NCI-H187 treated with DMSO at 0.1 percent for 48 hours (cell line): Measurements from ENCODE around the gene SBF2.
"Not testable (repeated sequence)": the region's sequence is repeated elsewhere in the genome, so short reads cannot be mapped to it uniquely, and the experiment has no call there.

ENCODE experiments used
- DNase-seq: peaks from one replicate; lab custom pipeline; 2025; lab: John Stamatoyannopoulos, UW

SBF2 gene

GRCh38 chr11:10265936-10266335, 28.1 kb downstream of the SBF2 start:
- DNase-seq = no peak

- DNase-seq = not testable (repeated sequence)
These were observed 29.3 kb downstream of the SBF2 start for GRCh38 chr11:10264716-10265115.

DNA sequence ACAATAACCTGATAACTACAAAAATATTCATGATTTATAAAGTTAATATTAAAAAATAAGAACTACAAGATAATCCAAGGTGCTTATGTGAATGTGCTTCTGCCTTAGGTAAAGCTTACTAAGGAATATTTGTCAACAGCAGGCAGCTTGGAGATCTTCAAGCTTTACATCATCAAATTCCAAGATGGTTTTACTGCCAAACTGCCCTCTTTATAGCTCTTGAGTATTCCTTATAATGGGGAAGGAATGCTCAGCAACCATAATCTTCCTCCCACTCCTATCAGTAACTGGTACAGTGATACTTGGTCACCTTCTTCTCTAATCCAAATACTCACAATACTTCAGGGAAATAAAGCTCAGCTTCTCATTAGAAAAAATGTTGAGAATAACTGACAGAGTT, 30.1 kb downstream of the SBF2 start:
- no peak for DNase-seq

DNA sequence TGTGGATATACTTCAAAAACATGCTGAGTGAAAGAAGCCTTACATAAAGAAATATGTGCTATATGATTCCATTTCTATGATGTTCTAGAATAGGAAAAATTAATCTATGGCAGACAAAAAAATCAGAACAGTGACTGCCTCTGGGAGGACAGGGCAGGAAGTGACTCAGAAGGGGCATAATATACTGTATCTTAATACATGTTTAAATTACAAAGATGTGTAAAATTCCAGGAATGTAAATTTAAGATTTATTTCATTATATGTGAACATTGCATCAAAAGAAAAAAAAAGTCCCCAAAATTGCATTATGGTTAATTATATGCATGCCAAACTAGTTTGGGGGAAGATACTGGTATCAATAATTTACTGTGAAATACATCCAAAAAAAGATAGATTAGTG, 32.2 kb downstream of the SBF2 start:
- DNase-seq = no peak

- no peak for DNase-seq
These were observed 36.5 kb downstream of the SBF2 start for GRCh38 chr11:10257478-10257877.

DNA sequence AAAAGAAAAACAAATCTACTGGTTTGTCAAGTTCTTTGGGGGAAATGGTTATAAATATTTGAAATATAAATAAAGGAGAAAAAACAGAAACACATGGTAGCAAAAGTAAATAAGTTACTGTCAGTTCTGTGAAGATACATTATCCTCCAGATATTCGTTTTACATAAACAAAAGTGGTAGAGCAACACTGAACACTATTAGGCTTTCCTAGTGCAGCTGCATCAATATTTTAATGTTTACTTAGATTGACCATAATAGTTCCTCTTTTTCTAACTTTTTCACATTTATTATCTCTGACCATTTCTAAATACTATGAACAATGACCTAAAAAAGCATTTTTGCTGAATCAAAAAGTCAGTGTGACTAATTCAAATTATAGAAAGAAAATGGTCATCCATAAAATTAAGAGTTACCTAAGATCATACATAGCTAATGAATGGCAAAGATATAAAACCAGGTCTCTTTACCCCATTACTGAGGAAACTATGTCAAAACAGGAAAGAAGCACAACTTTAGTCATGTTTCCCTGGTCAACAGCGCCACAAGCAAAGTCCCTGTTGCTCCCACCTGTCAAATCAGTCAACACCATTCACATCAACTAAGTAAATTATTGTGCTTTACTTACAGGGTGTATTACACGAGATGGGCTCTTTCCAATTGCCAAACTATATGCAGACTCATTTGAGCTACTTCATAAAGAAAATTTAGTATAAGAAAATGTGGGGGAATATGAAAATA, 38.5 kb downstream of the SBF2 start:
- no peak for DNase-seq

DNA sequence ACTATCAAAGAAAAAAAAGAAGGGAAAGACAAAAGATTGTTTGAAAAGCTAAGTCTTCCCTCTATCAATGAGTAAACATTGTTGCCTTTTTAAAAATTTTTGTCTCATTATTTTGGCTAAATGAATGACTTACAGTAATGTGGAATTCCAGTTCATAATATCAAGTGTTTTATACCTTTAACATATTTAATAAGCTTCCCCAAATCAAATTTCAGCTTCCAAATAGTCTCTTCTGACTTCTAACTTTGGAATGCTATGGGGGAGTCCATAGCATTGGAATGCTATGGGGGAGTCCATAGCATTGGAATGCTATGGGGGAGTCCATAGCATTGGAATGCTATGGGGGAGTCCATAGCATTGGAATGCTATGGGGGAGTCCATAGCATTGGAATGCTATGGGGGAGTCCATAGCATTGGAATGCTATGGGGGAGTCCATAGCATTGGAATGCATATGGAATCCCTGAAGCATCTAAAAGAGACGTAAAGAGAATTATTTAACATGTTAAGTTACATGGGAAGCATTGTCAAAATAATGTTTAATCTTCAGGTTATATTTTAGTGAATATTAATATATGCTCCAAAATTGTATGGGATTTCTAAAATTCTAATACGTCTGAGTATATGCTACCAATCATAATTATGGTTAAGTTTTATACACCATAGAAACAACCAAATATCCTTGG, 44.4 kb downstream of the SBF2 start:
- not testable (repeated sequence) for DNase-seq

DNA sequence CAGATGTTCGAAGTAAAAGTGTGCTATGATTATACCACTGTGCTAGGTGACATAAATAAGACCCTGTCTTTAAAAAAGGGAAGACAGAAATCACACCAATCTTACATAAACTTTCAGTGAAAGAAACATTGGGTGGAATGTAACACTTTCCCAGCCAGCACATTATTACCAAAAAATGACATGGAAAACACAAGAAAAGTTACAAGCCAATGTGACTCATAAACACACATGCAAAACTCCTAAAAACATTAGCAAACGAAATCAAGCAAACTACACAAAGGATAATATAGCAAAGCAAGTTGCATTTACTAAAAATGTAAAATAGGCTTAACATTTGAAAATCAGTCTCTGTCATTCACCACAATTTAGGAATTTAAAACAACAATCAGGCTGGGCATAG, 47.0 kb downstream of the SBF2 start:
- no peak for DNase-seq

DNA sequence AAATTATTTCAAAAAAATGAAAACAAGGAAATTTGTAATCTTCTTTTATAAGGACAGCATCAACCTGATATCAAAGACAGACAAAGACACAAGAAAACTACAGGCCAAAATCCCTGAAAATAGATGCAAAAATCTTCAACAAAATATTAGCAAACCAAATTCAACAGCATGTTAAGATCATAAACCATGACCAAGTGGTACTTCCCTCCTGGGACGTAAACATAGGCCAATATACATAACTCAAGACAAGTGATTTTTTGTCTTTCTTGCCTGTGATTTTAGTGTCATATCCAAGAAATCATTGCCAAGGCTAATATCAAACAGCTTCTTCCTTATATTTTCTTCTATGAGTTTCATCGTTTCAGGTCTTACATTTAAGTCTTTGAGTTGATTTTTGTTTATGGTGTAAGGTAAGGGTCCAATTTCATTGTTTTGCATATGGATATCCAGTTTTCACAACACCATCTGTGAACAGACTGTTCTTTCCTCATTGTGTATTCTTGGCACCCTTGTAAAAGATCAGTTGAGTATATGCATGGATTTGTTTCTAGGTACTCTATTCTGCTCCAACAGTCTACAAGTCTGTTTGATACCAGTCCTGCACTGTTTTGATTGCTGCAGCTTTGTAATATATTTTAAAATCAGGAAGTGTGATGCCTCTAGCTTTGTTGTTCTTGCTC, 50.0 kb downstream of the SBF2 start:
- no peak for DNase-seq

GRCh38 chr11:10236840-10237239, 57.2 kb downstream of the SBF2 start:
- no peak for DNase-seq

DNA sequence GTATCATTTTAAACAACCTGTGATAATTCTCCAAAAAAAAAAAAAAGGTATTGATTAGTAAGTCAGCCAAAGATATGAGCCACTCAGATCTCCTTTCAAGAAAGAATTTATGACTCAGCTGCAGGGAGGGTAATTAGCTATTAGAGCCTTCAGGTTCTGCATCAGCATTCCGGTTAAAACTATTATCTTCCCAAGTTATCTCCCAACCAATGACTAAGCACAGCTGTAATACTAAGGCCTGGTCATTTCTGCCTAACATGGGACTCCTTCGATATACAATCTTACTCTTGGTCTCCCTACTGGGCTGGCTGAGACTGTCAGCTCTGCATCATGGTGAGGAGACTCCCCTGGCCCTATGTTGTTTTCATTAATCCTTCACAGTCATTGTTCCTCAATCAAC, 60.4 kb downstream of the SBF2 start:
- no peak for DNase-seq

DNA sequence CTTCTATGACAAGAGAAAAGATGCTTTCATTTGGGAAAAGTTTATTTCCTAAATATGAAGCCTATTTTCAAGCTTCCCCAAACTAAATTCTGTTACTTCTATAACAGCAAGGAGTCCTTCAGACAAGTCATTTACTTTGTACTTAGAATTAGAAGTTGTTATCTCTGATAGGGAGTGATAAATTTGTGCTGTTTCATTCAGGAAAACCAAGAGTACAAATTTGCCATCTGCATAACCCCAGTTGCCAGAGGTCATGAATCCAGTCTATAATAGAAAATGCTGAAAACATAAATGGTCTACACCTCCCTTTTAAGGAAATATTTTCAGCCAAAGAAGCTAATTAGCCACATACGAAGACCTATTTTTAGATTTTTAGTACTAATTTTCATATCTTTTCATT, 61.3 kb downstream of the SBF2 start:
- no peak for DNase-seq

DNA sequence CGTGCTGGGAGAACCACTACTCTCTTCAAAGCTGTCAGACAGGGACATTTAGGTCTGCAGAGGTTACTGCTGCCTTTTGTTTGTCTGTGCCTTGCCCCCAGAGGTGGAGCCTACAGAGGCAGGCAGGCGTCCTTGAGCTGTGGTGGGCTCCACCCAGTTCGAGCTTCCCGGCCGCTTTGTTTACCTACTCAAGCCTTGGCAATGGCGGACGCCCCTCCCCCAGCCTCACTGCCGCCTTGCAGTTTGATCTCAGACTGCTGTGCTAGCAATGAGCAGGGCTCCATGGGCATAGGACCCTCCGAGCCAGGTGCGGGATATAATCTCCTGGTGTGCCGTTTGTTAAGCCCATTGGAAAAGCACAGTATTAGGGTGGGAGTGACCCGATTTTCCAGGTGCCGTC, 62.2 kb downstream of the SBF2 start:
- not testable (repeated sequence) for DNase-seq

GRCh38 chr11:10225553-10225952, 68.5 kb downstream of the SBF2 start:
- no peak for DNase-seq

- no peak for DNase-seq
These were observed 71.6 kb downstream of the SBF2 start for GRCh38 chr11:10222399-10222798.

GRCh38 chr11:10221342-10221741, 72.7 kb downstream of the SBF2 start:
- no peak for DNase-seq

- no peak for DNase-seq
These were observed 82.5 kb downstream of the SBF2 start for GRCh38 chr11:10211470-10211869.

DNA sequence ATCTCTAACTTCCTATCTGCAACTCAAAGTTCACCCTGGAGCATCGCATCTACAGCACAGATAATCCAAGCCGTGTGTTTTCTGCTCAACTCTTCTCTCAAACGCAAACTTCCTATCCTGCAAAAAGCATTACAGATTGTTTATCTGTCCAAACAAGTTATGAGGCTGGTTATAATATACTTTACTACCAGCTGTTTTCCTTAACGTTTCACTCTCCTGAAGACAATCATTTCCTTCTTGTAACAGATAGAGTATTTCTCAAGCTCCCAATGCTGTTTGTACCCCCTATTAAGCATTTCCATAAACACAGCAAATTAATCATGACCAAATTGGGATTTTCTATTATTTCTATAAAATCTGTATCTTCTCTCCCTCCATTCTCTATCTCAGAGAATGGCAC, 84.7 kb downstream of the SBF2 start:
- DNase-seq = no peak

GRCh38 chr11:10208131-10208575, 85.9 kb downstream of the SBF2 start:
- peak; percentile 19 for DNase-seq

- no peak for DNase-seq
These were observed 88.1 kb downstream of the SBF2 start for GRCh38 chr11:10205928-10206327.

GRCh38 chr11:10204021-10204420, 90.0 kb downstream of the SBF2 start:
- no peak for DNase-seq

- no peak for DNase-seq
These were observed 92.7 kb downstream of the SBF2 start for GRCh38 chr11:10201343-10201742.

DNA sequence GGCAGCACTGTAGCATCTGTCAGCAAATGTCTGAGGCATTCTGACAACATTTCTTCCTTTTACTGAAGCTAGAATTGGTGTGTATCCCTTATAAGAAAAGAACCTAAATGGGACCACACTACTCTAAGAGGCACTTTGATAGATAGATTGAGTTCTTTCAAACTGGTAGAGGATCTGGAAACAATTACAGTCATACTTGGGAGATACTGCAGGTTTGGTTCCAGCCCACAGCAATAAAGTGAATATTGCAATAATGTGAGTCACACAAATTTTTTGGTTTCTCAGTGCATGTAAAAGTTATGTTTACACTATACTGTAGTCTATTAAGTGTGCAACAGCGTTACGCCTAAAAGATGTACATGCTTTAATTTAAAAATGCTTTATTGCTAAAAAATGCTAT, 96.9 kb downstream of the SBF2 start:
- DNase-seq = no peak
